ENCODE data around the gene ZCCHC14.

GRCh38 chr16:87392821-87393679 lies 99.8 kb downstream of the ZCCHC14 start:
- TF ChIP-seq, protein P1, sequence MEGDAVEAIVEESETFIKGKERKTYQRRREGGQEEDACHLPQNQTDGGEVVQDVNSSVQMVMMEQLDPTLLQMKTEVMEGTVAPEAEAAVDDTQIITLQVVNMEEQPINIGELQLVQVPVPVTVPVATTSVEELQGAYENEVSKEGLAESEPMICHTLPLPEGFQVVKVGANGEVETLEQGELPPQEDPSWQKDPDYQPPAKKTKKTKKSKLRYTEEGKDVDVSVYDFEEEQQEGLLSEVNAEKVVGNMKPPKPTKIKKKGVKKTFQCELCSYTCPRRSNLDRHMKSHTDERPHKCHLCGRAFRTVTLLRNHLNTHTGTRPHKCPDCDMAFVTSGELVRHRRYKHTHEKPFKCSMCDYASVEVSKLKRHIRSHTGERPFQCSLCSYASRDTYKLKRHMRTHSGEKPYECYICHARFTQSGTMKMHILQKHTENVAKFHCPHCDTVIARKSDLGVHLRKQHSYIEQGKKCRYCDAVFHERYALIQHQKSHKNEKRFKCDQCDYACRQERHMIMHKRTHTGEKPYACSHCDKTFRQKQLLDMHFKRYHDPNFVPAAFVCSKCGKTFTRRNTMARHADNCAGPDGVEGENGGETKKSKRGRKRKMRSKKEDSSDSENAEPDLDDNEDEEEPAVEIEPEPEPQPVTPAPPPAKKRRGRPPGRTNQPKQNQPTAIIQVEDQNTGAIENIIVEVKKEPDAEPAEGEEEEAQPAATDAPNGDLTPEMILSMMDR (IDR thresholded peaks at IDR 0.05), result no peak
- TF ChIP-seq MAZ (IDR thresholded peaks at IDR 0.05; ENCODE audit: borderline replicate concordance, low read depth, low read length), result no peak
- TF ChIP-seq, protein P2, sequence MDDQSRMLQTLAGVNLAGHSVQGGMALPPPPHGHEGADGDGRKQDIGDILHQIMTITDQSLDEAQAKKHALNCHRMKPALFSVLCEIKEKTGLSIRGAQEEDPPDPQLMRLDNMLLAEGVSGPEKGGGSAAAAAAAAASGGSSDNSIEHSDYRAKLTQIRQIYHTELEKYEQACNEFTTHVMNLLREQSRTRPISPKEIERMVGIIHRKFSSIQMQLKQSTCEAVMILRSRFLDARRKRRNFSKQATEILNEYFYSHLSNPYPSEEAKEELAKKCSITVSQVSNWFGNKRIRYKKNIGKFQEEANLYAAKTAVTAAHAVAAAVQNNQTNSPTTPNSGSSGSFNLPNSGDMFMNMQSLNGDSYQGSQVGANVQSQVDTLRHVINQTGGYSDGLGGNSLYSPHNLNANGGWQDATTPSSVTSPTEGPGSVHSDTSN (IDR thresholded peaks at IDR 0.05), result no peak
- no peak for TF ChIP-seq POLR2A (IDR thresholded peaks at IDR 0.05; ENCODE audit: low read length)

Measured in A549 (cell line).